HL-60/S4 treated with phorbol 12-myristate 13-acetate at 8.2 ng/mL for 4 days and 3 days (cell line): ENCODE data around the gene ADM5.

ENCODE experiments used
- in situ Hi-C: fragments of 300-500 bp; cut with MboI; formaldehyde crosslinking; loops from 2 replicates; pipeline ENCODE4 v1.15.0; 2022; ENCODE audit warnings: low sequenced_read_pairs

ADM5 gene

DNA sequence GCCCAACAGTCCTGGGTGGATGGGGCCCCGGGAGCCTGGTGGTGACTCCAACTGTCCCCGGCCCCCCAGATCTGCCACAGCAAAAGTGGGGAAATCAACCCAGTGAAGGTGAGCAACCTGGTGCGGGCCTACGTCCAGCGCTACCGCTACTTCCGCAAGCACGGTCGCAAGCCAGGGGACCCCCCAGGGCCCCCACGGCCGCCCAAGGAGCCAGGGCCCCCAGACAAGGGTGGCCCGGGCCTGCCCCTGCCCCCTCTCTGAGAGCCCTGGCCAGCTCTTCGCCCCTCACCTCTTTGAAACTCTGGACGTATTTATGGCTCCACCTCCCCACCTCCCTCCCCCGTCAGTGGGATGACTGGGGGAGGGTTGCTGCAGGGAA, 31.3 kb upstream of the ADM5 start:
- in situ Hi-C loops = no loop called here

DNA sequence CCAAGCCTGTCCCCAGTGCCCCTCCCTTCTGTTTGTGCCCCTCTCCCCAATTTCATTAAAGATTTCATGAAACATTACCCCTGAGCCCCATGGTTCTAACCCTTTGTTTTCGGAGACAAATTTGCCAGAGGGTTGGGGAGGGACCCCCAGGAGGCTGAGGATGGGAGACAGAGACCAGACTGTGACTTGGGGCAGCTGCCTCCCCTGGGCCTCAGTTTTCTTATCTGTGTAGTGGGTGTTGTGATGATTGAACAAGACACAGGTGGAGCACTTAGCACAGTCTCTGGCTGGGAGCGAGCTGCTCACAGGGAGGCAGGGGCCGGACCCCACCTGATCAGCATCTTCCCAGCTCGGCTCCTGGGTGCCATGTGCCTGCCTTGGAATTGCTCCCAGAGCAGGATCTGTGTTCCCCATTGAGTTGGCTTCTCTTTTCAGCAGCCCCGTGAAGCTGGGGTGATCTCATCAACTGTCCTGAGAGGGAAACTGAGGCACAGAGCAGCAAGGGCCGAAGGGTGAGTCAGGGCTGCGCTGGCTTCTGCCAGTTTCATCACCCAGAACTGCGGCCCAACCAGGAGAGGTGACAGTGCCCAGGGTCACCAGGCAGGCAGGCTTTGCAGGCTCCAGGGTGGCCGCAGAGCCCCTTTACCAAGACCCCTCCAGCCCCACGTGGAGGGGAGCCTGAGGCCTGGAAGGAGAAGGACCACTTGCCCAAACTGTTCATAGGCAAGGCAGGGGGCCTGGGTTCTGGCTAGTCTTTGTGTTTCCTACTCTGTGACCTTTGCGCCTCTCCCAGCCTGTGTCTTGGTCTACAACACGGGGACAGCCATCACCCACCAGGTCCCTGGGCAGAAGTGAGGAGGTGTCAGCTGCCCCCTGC, 30.6 kb upstream of the ADM5 start:
- in situ Hi-C loops = no loop called here

DNA sequence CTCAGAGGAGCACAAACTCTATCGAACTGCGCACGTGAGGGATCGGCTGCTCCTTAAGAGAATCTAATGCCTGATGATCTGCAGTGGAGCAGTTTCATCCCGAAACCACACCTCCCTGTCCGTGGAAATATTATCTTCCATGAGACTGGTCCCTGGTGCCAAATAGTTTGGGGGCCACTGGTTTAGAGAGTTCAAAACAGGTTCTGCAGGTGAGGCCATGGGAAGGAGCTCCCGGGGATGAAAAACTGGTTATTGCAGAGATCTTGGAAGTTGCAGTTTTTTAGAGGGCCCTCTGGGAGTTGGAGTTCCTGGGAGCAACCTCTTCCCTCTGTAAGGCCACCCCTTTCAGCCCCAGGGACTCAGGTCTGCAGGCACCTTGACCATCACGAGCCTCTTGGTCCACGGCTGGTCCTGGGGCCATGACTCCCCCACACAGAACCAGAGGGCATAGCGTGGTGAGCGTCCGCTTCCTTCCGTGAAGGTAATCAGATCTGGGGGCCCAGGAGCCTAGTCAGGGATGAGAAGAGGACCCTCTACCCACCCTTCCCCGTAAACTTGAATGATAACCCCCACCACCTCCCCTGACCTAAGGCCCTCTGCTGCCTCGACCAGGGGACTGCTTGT, 28.9 kb upstream of the ADM5 start:
- in situ Hi-C loops = no loop called here

DNA sequence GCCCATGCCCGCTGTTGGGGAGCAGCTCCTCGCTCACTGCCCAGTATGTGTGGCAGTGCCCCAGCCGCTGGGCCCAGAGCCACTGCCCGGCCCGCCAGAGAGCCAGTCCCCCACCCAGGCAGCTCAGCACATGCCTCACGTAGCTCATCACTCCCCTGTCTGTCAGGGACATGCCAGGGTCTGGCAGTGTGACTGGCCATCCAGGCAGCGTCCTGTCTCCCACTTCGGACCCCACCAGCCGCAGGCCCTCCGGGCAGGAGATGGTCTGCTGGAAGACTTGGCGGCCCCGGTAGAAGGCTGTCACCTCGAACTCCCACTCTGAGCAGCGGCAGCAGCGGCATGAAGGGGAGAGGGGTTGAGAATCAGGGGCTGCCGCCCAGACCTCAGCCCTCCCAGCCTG, 27.4 kb upstream of the ADM5 start:
- in situ Hi-C loops = no loop called here

DNA sequence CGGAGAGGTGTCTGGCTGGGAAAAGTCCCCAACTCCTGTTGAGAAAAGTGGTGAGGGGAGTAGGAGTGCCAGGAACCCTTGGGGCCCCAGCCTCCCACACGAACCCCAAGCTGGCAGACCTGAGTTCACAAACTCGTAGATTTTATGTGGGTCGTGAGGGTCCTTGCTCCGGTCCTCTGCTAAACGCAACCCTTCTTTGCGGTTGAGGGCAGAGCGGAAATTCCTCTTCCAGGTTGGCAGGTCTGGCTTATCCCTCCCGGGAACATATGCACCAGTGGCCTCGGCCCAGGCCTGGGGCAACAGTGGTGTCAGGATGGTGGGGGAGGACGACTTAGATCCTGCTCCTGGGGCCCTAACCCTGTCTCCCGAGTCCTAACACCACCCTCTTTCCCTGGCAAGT, 26.2 kb upstream of the ADM5 start:
- in situ Hi-C loops = no loop called here

DNA sequence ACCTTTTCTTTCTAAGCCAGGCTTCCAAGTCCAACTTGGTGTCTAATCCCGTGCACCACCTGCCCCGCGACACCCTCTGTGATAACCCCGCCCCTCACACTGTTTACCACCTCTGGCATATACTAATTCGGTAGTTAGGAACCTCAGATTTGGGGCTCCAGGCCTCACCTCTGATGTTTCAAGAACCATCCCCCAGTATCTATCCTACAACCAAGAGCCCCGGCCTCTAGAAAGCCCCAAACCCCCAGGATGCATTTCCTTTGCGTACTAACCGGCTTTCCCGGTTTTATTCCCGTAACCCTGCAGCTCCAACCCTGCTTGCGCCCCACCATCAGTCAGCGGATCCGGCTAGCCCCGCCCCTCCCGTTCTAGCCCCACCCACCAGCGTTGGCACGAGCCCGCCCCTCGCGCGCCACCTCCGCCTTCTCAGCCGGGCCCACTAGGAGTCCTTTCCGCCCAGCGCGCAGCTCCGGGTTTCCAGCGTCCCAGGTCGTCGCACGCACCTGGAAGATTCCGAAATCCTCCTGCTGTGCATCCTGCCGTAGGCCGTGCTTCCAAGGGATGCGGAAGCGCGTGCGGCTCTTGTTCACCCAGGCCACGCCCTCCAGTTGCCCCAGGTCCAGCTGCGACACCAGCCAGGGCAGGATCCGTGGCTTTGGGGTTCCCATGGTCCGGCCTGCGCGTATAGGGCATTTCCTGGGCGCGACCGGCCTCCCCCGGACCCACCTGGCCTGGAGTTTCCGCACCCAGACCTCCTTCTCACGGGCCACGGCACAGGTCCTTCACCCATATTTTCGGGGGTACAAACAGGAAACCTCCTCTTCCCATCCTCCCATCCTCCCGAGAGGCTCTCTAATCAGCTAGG, 25.0 kb upstream of the ADM5 start:
- in situ Hi-C loops = no loop called here

DNA sequence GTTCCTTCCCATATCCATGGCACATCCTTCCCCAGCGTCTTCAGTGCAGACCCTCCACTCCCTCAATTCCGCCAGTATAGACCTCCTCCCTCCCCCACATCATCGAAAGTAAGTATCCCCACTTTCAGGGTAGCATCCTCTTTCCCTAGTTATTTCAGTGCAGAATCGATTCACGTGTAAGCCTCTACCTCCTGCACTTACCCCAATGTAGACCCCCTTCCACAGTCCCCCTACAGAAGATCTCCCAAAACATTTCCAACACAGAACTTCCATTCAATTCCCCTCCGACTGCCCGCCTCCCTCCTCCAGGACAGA, 24.4 kb upstream of the ADM5 start:
- in situ Hi-C loops = no loop called here

DNA sequence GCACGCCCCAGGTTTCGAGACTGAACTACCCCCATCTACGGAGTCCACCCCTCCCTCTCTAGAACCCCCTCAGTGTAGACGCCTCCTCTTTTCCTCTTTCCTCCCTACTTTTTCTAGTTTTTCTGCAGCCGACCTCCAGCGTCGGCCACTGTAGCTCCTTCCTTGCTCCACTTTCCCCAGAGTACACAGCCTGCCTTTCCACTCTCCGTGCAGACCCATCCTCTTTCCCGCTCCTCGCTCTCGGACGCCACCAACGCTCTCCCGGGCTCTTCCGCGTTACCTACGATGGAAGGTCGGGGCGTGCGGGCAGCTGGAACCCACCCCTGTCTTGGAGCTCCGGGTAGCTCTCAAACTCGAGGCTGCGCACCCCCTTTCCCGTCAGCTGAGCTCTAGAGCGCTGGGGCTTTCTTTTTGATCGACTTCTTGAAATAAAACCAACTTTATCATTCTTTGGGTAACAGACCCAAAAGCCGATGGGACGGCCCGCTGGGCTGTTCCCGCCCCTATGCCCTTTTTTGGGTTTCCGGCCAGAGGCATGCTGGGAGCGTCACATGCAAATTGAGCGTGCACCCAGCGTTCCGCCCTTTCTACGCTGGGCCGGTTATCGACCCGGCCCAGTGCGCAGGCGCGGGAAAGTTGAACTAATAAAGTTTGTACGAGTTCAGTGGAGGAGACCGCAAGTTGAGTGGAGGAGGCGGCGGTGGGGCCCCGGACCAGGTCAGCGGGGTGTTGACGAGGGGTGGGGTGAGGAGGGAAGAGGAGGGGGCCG, 23.9 kb upstream of the ADM5 start, which contains the start of the genes BCL2L12 and IRF3:
Gene BCL2L12 (plus strand): TSS at position 583 of the 769 bp plus-strand sequence. CDS start 760 bp downstream, outside the sequence.
Gene IRF3 (minus strand): TSS at position 507 of the 769 bp plus-strand sequence. CDS start 1,019 bp downstream, outside the sequence.
- in situ Hi-C loops = no loop called here

DNA sequence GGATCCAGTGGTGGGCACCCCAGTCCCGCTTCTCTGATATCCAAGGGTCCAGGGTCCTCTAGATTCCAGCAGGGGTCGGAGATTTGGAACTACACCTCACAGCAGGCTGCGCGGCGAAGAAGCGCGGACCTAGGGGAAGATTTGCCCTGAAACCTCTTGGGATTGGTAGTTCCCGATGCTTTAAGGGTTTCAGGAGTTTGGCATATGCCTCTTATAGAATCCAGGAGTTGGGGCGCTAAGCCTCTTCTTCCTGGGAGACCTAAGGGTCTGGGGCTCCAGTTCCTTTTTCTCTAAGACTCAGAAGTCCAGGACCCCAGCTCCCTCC, 23.3 kb upstream of the ADM5 start:
- in situ Hi-C loops = no loop called here

DNA sequence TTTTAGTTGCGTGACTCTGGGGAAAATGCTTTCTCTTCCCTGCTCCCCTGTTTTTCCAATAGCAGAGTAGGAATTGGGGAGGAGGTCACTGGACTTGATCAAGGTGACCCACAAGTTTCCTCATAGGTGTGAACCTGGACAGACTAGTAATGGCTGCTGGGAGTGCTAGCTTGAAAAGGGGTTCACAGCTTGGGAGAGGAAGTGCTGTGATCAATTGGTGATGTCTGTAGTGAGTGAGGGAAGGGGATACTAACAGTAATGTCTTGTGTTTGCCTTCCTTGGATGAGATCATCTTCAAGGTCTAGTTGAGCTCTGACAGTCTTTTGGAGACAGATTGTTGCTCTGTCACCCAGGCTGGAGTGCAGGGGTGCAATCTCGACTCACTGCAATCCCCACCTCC, 21.9 kb upstream of the ADM5 start:
- in situ Hi-C loops = no loop called here

DNA sequence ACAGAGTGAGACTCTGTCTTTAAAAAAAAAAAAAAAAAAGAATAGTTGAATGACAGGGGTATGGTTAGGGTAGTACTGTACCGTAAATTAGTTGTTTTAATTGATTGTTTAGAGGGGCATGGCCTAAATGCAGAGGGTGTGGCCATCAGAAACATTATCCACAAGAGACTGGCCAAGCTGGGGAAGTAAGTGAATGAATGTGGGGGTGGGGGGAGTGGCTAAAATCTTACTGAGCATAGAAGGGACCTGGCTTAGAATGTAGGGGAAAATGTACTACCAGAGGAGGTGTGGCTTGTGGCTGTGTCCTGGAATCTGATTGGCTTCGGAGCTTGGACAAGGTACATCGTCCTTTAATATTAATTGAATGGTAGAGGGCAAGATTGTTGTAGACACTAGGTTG, 19.9 kb upstream of the ADM5 start:
- in situ Hi-C loops = no loop called here

DNA sequence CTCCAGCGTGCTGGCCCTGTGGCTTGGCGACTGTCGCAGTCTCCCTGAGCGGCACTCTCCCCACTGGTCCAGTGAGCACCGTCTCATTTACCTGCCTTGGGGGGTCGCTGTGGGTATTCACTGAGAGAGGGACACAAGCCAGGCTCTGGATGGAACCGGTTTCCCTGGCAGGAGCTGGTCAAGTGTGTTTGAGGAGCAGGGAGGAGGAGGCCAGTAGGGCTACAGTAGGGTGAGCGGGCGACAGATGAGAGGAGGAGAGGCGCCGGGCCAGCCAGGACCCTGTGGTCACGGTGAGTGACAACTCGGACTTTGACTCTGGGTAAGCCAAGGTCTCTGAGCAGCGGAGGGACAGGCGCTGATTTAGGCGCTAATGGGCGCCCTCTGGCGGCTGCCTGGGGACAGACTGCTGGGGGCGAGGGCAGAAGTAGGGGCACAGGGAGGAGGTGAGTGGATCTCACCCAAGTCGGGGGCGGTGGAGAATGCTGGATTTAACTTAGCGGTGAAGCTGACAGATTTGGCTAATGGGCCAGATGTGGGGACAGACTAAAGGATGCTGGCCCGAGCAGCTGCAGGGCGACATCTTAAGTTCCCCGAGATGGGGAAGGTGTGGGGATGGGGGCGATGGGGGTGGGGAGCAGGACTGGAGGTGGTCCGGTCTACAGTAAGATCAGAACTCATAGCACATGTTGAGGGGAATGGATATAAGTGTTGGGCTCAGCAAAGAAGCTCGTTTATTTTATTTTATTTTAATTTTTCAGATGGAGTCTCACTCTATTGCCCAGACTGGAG, 17.1 kb upstream of the ADM5 start:
- in situ Hi-C loops = no loop called here

DNA sequence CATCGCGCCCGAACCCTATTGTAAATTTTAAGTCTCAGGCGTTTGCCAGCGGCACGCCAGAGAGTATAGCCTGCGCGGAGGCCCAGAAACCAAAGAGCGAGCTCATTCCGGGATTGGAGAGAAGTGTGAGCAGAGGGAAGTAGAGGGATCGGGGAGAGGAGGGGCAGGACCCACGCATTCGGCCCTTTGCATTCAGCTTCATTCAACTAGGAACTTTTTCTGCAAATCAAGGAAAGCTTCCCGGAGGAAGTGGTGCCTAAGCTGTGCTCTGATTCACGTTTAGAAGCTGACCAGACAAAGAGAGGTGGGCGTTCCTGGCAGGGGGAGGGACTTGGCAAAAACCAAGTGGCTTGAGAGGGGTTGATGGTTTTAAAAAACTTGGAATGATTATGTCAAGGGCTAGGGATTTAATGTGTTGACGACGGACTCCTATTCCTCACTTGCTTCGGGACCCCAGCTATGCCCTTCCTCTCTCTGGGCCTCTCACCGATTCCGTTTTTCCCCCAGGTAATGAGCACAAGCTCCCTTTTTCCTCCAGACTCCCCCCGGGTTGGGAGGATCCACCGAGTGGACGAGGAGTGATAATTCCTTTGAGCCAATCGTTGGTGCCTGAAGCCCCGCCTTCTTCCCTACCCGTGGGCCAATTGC, 13.1 kb upstream of the ADM5 start:
- in situ Hi-C loops = no loop called here

DNA sequence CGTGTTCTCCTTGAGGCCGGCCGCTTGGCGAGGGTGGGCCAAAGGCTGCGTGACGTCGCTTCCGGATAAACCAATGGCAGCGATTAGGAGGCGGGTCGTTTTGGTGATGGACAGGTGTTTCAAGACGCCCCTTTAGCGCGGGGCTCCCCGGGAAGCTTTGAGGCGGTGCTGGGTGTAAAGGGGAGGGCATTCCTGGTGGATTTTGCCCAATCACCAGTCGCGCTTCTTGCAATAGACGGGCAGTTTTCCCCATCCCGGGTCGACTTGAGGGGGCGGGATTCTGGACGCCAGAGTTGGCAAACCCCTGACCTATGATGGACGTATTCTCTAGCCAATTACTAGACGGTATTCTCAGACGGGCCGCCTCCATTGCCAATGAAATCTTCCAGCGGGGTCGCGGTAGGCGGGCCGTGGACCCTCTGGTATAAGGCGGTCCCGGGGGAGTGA, 12.6 kb upstream of the ADM5 start:
- in situ Hi-C loops = no loop called here

DNA sequence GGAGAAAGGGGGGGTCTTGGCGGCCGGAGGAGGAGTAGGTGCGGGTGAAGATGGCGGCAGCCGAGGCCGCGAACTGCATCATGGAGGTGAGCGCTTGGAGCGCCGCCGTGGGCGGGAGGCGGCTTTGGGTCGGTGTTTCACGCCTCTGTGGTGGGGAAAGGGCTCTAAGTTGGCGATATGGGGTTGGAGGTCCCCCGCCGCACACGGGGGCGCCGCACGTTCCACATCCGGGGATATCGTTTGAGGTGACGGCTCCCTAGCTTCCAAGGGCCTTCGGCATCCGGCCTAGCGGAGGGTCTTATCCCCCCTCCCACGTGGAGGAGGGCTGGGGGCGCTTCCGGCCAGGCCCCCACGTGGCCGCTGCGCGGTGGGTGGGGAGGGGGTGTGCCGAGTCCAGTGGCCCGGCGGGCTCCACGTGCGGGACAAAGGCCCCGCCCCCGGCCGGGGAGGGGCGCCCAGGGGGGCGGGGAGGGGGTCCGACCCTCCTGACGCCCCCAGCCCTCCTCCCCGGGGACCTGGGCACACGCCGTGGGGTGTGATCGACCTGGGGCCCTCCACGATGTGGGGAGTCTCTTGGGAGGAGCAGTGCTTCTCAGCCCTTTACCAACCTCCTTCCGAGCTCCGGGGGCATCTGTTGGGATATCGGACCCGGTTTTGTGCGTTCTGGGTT, 12.0 kb upstream of the ADM5 start, which contains the start of gene PRMT1:
Gene PRMT1 (plus strand): TSS at position 41 of the 670 bp plus-strand sequence. CDS start 10 bp downstream, at position 51.
- in situ Hi-C loops = no loop called here

DNA sequence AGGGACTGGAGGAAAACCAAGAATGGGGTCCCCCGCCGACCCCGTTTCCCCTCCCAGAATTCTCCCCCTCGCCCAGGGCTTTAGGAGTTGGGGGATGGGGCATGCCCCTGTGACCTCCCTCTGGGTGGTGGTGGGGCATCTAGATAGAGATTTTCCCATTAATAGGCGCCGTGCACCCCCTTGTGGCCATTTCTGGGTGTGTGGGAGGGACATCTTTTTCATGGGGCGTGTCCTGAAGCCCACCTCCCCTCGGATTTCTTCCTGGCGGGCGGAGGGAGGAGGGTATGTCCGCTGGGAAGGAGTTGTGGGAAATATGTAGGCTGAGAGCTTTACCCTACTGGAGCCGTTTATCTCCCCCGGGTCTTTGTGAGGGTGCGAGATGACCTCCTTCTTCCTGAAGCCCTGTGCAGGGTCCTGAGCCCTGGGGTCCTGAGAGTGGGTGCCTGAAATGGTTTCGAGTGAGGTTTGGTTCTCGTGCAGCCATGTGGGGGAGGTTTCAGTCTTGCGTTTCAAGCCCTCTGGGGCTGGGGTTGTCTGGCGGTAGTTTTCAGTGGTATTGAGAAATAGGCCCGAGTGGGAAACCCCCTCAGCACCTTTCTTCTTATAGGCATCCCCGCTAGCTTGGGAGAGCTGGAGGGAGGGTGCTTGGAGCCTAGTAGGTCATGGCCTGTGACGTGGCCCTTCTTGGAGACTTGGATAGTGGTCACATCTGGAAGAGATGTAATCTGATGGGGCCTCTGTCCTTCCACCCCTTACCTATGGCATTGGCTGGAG, 11.3 kb upstream of the ADM5 start:
- in situ Hi-C loops = no loop called here

DNA sequence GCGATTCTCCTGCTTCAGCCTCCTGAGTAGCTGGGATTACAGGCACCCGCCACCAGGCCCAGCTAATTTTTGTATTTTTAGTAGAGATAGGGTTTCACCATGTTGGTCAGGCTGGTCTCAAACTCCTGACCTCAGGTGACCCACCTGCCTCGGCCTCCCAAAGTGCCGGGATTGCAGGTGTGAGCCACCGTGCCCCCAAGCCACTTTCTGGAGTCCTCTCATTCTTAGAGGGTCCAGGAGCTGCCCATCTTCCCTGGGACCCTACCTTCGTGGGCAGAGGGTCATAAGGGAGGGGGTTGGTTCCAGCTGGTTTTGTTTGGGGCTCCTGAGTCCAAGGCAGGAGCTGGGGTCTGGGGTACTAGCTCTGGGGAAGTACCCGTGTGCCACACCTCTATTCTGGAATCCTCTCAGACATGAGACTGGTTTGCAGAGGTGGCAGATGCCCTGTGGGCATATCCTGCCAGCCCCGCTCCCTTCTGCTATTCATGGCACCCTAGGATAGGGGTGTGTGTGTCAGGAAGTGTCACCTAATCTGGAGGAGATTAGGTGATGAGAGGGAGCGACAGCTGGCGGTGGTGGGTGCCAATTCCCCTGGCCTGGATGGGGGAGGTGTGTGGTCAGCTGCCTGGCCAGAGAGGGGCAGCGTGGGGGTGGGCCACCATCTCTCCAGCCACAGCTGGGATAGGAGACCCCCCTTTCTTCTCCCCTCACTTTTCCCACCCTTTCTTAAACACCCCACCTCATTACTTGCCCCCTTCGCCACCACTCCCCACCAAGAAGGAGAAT, 10.2 kb upstream of the ADM5 start:
- in situ Hi-C loops = no loop called here
